Ectodermal cell (in vitro differentiated cells): ENCODE data around the gene HOOK2.

Experiments used
- H3K27ac ChIP-seq: 2 replicates; pipeline ENCODE4 v1.7.0; 2013; ENCODE audit warnings: mild to moderate bottlenecking, low read depth, low read length; ENCODE audit not compliant: insufficient read depth, poor library complexity, severe bottlenecking
- H3K27me3 ChIP-seq: 2 replicates; pipeline ENCODE4 v1.7.0; 2013; ENCODE audit warnings: mild to moderate bottlenecking, low read length; ENCODE audit not compliant: insufficient read depth, control insufficient read depth, poor library complexity, severe bottlenecking
- H3K36me3 ChIP-seq: one replicate; pipeline ENCODE4 v1.7.0; 2013; ENCODE audit warnings: low read length; ENCODE audit not compliant: control insufficient read depth, insufficient read depth
- H3K4me1 ChIP-seq: one replicate; pipeline ENCODE4 v1.7.0; 2013; ENCODE audit warnings: low read length; ENCODE audit not compliant: control insufficient read depth, insufficient read depth
- H3K4me3 ChIP-seq: 2 replicates; pipeline ENCODE4 v1.7.0; 2013; ENCODE audit warnings: low read depth, low read length, control low read depth; ENCODE audit not compliant: insufficient read depth
- H3K9me3 ChIP-seq: 2 replicates; pipeline ENCODE4 v1.7.0; 2013; ENCODE audit warnings: mild to moderate bottlenecking, low read length, moderate library complexity; ENCODE audit not compliant: control insufficient read depth
- WGBS, 2 experiments: methylation state at CpG; one replicate each; pipeline ENCODE4 v1.1.7; 2013; ENCODE audit warnings: missing lambda C conversion rate in 2 of 2; 5-methylcytosine and 5-hydroxymethylcytosine counted together

The HOOK2 gene

DNA sequence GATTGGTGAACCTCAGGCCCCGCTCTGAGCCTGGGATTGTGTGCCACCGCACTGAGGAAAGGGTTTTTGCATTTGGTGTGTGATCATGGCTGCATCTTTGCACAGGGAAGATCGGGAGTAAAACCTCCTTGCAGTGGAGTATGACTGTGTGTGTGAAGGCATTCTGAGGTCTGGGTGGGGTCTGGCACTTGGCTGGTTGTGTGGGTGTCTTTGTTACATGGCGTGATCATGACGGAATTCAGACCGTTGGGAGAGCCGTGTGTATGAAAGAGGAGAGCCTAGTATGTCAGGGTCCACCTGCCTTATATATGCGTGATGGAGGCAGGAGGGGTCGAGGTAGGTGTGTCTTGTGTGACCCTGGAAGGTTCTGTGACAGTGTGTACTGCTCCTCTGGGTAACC, 24.5 kb downstream of the HOOK2 start:
- no peaks in the 10 kb centered on the region for H3K9me3 ChIP-seq
- WGBS, 2 experiments, result 87 to 89% methylated on average over 9 of the region's 9 CpGs
- H3K36me3 ChIP-seq, result peaks cover 14% of the 10 kb centered on the region
- H3K27me3 ChIP-seq, result peaks cover 43% of the 10 kb centered on the region
- H3K4me1 ChIP-seq, result peaks cover 8% of the 10 kb centered on the region
- H3K4me3 ChIP-seq, result no peak overlapping the region
- H3K27ac ChIP-seq, result no peak overlapping the region

DNA sequence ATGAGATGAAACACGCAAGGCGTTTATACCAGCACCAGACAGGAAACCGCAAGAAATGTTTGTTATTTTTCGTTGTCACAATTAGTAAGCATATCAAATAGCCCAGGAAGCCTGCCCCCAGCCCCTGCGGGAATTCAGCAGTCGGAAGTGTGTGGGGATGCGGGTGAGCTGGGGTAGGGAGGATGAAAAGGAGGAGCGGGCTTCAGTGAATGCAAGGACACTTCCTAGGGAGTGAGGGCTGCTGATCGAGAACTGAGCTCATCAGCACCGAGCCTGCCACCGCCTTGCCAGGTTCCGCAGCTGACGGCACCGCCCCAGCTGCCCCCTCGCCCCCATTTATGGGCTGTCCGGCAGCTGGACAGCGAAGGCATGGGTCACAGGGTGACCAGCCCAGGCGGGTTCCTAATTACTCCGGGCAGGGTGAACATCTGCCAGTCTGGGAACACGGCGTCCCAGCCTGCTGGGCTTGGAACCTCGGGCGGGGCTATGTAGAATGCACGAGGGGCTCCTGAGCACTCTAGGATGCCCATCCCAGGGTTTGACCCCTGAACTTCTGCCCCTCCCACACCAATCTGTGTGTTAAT, 25.3 kb downstream of the HOOK2 start:
- Histone ChIP-seq H3K9me3 (no peaks in the 10 kb centered on the region), H3K4me1 (peaks cover 8% of the 10 kb centered on the region), H3K36me3 (peaks cover 14% of the 10 kb centered on the region), H3K27ac (no peak overlapping the region), H3K27me3 (peaks cover 43% of the 10 kb centered on the region), H3K4me3 (no peak overlapping the region)
- WGBS, 2 experiments, result 53% methylated on average over 24 of the region's 24 CpGs

DNA sequence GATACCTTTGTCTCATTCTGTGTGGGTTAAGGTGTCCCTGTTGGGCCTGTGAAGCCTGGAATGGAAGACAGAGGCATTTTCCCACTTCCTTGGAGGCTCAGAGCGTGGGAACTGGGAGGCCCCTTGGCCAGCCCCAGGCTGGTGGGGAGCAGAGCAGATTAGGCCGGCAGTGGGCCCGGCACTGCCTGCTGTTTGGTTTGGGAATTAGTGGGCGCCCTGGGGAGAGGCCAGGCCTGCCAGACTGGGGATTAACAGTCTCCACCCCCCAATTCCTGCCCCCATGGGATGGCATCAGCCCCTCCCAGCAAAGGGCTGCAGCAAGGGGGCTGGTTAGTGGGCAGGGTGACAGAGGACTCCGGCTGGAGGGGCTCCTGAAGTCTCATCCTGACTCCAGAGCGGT, 26.9 kb downstream of the HOOK2 start:
- peaks cover 14% of the 10 kb centered on the region for H3K36me3 ChIP-seq
- H3K27ac ChIP-seq, result no peak overlapping the region
- no peaks in the 10 kb centered on the region for H3K9me3 ChIP-seq
- H3K27me3 ChIP-seq, result peaks cover 42% of the 10 kb centered on the region
- H3K4me3 ChIP-seq, result no peak overlapping the region
- WGBS, 2 experiments, result 59 to 64% methylated on average over 6 of the region's 6 CpGs
- peaks cover 8% of the 10 kb centered on the region for H3K4me1 ChIP-seq

DNA sequence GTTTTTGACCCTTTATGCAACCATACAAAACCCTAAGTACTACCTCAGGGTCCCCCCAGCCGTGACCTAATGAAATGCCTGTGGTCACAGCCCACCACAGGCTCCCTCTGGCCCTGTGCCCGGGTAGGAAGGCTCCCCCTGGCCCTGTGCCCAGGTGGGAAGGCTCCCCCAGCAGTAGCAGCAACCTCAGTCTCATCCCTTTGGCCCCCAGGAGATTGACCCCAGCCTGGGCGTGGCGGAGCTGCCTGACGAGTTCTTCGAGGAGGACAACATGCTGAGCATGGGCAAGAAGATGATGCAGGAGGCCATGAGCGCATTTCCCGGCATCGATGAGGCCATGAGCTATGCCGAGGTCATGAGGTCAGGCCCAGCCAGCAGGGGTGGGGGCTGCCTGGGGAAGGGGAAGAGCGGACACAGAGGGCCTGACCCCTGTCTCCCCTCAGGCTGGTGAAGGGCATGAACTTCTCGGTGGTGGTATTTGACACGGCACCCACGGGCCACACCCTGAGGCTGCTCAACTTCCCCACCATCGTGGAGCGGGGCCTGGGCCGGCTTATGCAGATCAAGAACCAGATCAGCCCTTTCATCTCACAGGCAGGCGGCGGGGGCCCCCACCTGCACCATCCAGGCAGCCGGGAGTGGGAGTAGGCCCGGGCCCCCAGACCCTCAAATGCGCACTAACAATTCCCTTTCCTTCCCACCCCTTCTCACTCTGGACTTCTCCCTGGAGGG, 30.0 kb downstream of the HOOK2 start:
- H3K9me3 ChIP-seq, result no peaks in the 10 kb centered on the region
- WGBS, 2 experiments, result 93 to 94% methylated on average over 22 of the region's 22 CpGs
- H3K27me3 ChIP-seq, result peaks cover 10% of the 10 kb centered on the region
- no peak overlapping the region for H3K27ac ChIP-seq
- peaks cover 14% of the 10 kb centered on the region for H3K36me3 ChIP-seq
- H3K4me1 ChIP-seq, result peaks cover 6% of the 10 kb centered on the region
- no peak overlapping the region for H3K4me3 ChIP-seq

DNA sequence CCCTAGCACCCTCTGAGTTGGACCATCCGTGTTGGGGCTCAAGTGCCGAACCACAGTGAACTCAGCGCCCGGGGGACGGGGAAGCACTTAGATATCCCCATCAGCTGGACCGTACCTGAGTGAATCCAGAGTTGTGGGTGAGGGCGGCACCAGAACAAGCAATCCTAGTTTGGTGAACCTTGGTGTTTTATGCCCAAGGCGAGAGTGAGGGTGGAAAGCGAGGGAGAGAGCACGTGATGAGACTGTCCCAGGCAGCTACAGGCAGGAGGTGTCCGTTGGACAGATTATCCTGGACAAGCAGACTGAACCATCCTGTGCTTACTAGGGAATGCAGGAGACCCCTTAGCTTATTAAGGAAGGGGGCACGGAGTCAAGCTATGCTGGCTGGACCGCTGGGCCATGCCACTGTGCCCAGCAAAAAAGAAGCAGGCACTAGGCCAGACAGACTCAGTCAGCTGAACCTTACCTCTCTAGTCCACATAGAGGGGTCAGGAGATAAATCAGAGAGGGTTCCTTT, 37.5 kb downstream of the HOOK2 start:
- H3K4me3 ChIP-seq, result peak overlapping the region; percentile 90
- H3K27me3 ChIP-seq, result no peaks in the 10 kb centered on the region
- WGBS, 2 experiments, result 22% methylated on average over 13 of the region's 13 CpGs
- peaks cover 7% of the 10 kb centered on the region for H3K36me3 ChIP-seq
- no peaks in the 10 kb centered on the region for H3K9me3 ChIP-seq
- H3K27ac ChIP-seq, result peak overlapping the region; percentile 6
- H3K4me1 ChIP-seq, result peaks cover 5% of the 10 kb centered on the region

DNA sequence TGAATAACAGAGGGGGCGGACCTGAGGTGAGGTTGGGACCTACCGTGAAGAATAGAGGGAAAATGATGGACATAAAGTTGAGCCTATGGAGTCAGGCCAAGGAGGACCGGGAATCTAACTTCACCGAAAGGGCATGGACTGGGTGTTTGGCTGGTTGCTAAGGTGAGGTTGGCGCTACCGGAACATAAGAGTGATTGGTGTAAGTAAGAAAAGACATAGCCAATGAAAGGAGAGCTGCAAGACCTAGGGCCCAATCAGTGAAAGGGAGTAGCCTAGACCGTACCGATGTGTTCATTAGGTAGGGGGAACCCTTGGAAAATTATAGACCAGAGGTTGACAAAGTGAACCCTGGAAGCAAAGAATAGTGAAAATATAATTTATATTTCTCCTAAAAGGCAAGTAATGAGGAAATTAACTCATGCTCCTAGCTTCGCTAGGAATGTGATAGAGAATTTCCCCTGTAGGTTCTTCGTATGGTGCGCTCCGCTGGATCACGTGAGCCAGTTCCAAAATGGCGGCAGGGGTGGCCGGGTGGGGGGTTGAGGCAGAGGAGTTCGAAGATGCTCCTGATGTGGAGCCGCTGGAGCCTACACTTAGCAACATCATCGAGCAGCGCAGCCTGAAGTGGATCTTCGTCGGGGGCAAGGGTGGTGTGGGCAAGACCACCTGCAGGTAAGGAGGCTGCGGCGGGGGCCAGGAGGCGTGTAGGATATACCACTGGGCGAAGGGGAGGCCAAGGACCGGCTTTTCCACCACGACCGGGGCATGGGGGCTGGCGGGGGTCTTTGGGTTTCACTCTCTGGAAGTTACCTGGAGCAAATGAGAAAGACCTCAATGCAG, 38.1 kb downstream of the HOOK2 start, which contains the start of gene GET3:
GET3 (plus strand) TSS at position 503 of the 840 bp plus-strand sequence; CDS start at position 512, 9 bp downstream.
- 0 to 1% methylated on average over 29 of the region's 29 CpGs for WGBS, 2 experiments

DNA sequence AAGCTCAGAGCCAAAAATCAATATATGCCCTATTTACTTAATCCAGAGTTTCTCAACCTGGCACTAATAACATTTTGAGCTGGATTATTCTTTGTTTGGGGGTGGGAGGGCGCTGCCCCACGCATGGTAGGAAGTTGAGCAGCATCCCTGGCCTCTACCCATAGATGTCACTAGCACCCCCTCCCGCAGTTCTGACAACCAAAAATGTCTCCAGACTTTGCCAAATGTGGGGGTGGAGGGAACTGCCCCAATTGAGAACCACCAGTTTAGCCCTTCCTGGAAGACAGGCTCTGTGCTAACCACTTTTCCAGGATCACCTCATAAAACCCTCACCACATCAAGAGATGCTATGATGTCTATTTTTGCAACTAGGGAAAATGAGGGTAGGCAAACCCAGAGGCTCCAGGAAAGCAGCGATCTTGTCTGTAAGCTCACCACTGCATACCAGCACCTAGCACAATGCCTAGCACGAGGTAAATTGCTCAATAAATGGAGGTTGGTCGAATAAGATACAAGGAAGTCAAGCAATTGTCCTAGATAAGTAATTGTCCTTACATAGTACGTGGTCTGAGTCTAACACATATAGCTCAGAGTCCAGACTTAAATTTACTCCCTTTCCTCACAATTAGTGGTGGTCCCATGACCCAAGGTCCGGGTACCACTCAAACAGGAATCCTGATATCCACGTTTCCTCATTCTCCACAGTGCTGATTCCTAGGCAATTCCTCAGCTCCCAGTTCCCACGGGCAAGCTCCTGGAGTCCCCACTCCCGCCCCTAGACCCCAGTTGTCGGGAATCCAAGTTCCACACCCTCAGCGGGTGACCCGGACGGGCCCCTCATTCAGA, 41.8 kb downstream of the HOOK2 start:
- peaks cover 17% of the 10 kb centered on the region for H3K36me3 ChIP-seq
- H3K4me3 ChIP-seq, result peak overlapping the region; percentile 92
- no peaks in the 10 kb centered on the region for H3K27me3 ChIP-seq
- H3K4me1 ChIP-seq, result peaks cover 7% of the 10 kb centered on the region
- H3K9me3 ChIP-seq, result no peaks in the 10 kb centered on the region
- peak overlapping the region; percentile 65 for H3K27ac ChIP-seq
- WGBS, 2 experiments, result 1 to 3% methylated on average over 15 of the region's 15 CpGs

More for the DNA sequence above, 38.1 kb downstream of the HOOK2 start, which contains the start of gene GET3:
- peaks cover 7% of the 10 kb centered on the region for H3K36me3 ChIP-seq
- no peaks in the 10 kb centered on the region for H3K9me3 ChIP-seq
- peak within 1 kb of the TSS; percentile 98 for H3K27ac ChIP-seq
- peak within 1 kb of the TSS; percentile 90 for H3K4me3 ChIP-seq
- H3K4me1 ChIP-seq, result peaks cover 7% of the 10 kb centered on the region
- H3K27me3 ChIP-seq, result no peaks in the 10 kb centered on the region

DNA sequence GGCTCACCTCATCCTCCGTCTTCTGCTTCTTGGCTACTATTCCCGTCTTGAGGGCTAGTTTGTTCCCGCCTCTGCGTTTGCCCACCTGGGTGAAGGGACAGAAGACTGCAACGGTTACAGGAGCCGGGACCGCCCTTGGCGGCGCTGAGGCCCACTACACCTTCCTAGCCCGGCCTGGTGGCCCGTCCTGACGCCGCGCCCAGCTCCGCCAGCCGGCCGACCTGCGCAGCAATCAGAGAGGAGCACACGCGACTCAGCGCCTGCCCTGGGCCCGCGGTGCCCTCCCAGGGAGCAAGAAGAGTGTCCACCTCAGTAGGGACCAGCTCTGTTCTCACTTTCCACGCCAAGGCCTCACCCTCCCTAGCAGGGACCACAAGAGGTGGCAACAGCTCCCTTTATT, 44.0 kb downstream of the HOOK2 start:
- Histone ChIP-seq H3K4me1 (peaks cover 7% of the 10 kb centered on the region), H3K27me3 (no peaks in the 10 kb centered on the region), H3K36me3 (peaks cover 17% of the 10 kb centered on the region), H3K27ac (no peak overlapping the region), H3K4me3 (no peak overlapping the region), H3K9me3 (no peaks in the 10 kb centered on the region)
- WGBS, 2 experiments, result 96% methylated on average over 24 of the region's 24 CpGs

DNA sequence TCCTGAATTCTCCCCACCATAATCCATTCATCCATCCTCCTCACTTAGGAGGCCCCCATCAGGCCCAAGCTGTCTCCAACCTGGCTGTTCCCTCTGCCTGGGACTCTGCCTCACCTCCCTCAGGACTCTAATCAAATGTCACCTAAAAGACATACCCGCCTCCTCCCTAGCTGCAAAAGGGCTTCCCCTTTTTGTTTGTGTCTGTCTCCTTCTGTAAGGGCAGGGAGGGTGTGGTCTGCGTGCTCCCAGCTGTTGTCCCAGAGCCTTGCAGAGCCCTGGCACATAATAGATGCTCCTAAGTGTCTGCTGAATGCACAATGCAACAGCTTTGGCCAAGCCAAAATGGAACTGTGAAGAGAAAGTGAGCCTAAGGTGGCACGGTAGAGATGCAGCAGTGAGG, 45.3 kb downstream of the HOOK2 start:
- peaks cover 17% of the 10 kb centered on the region for H3K36me3 ChIP-seq
- H3K4me3 ChIP-seq, result no peak overlapping the region
- no peaks in the 10 kb centered on the region for H3K9me3 ChIP-seq
- H3K27ac ChIP-seq, result no peak overlapping the region
- 94 to 96% methylated on average over 3 of the region's 3 CpGs for WGBS, 2 experiments
- H3K4me1 ChIP-seq, result peaks cover 7% of the 10 kb centered on the region
- H3K27me3 ChIP-seq, result no peaks in the 10 kb centered on the region
